ENCODE results near the gene ZNF462.

ZNF462 gene

DNA sequence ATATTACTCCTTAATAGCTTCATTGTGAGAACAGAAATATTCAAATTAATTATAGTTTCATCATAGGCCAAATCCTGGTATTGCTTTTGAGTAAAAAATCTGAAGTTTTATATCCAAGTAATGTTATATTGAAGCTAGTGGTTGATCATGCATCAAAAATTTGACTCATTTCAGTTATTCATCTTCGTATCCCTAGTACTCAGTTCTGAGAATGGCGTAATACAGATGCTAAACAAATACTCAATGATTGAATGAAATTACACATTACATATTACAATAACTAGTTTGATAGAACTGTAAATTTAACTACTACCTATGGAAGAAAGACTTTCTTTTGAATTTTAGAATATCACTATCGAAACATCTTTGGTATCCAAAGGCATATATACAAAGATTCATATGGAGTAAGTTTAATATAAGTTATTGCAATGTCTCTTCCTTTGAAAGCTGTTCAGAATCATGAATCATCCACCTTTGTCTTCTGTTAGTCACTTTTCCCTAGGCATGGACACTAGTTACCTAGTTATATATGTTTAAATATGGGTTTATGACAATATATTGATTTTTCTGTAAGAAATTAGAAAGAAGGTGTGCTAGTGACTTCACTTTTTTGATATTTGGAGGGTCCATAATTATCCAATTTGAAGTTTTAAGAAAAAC lies 5.0 kb upstream of the ZNF462 start:
- ATAC-seq (ENCODE audit: low read depth) (peak; percentile 40), DNase-seq (ENCODE audit: low spot score) (no peak)
- TF ChIP-seq, protein P1, sequence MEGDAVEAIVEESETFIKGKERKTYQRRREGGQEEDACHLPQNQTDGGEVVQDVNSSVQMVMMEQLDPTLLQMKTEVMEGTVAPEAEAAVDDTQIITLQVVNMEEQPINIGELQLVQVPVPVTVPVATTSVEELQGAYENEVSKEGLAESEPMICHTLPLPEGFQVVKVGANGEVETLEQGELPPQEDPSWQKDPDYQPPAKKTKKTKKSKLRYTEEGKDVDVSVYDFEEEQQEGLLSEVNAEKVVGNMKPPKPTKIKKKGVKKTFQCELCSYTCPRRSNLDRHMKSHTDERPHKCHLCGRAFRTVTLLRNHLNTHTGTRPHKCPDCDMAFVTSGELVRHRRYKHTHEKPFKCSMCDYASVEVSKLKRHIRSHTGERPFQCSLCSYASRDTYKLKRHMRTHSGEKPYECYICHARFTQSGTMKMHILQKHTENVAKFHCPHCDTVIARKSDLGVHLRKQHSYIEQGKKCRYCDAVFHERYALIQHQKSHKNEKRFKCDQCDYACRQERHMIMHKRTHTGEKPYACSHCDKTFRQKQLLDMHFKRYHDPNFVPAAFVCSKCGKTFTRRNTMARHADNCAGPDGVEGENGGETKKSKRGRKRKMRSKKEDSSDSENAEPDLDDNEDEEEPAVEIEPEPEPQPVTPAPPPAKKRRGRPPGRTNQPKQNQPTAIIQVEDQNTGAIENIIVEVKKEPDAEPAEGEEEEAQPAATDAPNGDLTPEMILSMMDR (IDR thresholded peaks at IDR 0.05; ENCODE audit: poor library complexity, severe bottlenecking): no peak
- H3K27me3 ChIP-seq (ENCODE audit: insufficient read depth, poor library complexity, severe bottlenecking): no peaks in the 10 kb centered on the region
- no peak overlapping the region for H3K4me3 ChIP-seq (ENCODE audit: severe bottlenecking)
- H3K9me3 ChIP-seq (ENCODE audit: severe bottlenecking): no peaks in the 10 kb centered on the region
- no peaks in the 10 kb centered on the region for H3K36me3 ChIP-seq (ENCODE audit: low read depth)
- H3K4me1 ChIP-seq (ENCODE audit: insufficient read depth, poor library complexity, severe bottlenecking): peaks cover 25% of the 10 kb centered on the region
- H3K27ac ChIP-seq (ENCODE audit: poor library complexity, severe bottlenecking): peak overlapping the region; percentile 86

GRCh38 chr9:106859957-106860720 lies 2.8 kb upstream of the ZNF462 start:
- Histone ChIP-seq H3K9me3 (ENCODE audit: severe bottlenecking) (no peaks in the 10 kb centered on the region), H3K36me3 (ENCODE audit: low read depth) (no peaks in the 10 kb centered on the region), H3K27me3 (ENCODE audit: insufficient read depth, poor library complexity, severe bottlenecking) (no peaks in the 10 kb centered on the region), H3K4me1 (ENCODE audit: insufficient read depth, poor library complexity, severe bottlenecking) (peaks cover 25% of the 10 kb centered on the region), H3K4me3 (ENCODE audit: severe bottlenecking) (peak overlapping the region; percentile 64), H3K27ac (ENCODE audit: poor library complexity, severe bottlenecking) (peak overlapping the region; percentile 86)
- peak; percentile 83 for DNase-seq (ENCODE audit: low spot score)
- TF ChIP-seq, protein P1 (IDR thresholded peaks at IDR 0.05; ENCODE audit: poor library complexity, severe bottlenecking): no peak
- peak; percentile 40 for ATAC-seq (ENCODE audit: low read depth)

- peaks cover 34% of the 10 kb centered on the region for H3K4me1 ChIP-seq (ENCODE audit: insufficient read depth, poor library complexity, severe bottlenecking)
- H3K36me3 ChIP-seq (ENCODE audit: low read depth): no peaks in the 10 kb centered on the region
- no peaks in the 10 kb centered on the region for H3K27me3 ChIP-seq (ENCODE audit: insufficient read depth, poor library complexity, severe bottlenecking)
- DNase-seq (ENCODE audit: low spot score) (no peak), ATAC-seq (ENCODE audit: low read depth) (peak; percentile 17)
- peak overlapping the region; percentile 86 for H3K27ac ChIP-seq (ENCODE audit: poor library complexity, severe bottlenecking)
- H3K9me3 ChIP-seq (ENCODE audit: severe bottlenecking): no peaks in the 10 kb centered on the region
- H3K4me3 ChIP-seq (ENCODE audit: severe bottlenecking): peak overlapping the region; percentile 64
- TF ChIP-seq, protein P1 (IDR thresholded peaks at IDR 0.05; ENCODE audit: poor library complexity, severe bottlenecking): no peak
Measured at GRCh38 chr9:106860721-106861639, 2.0 kb upstream of the ZNF462 start.

- Histone ChIP-seq H3K4me1 (ENCODE audit: insufficient read depth, poor library complexity, severe bottlenecking) (peaks cover 41% of the 10 kb centered on the region), H3K27me3 (ENCODE audit: insufficient read depth, poor library complexity, severe bottlenecking) (no peaks in the 10 kb centered on the region), H3K4me3 (ENCODE audit: severe bottlenecking) (peak overlapping the region; percentile 64), H3K9me3 (ENCODE audit: severe bottlenecking) (no peaks in the 10 kb centered on the region), H3K36me3 (ENCODE audit: low read depth) (no peaks in the 10 kb centered on the region), H3K27ac (ENCODE audit: poor library complexity, severe bottlenecking) (peak overlapping the region; percentile 86)
- no peak for ATAC-seq (ENCODE audit: low read depth)
- DNase-seq (ENCODE audit: low spot score): no peak
- TF ChIP-seq, protein P1 (IDR thresholded peaks at IDR 0.05; ENCODE audit: poor library complexity, severe bottlenecking): no peak
Measured at GRCh38 chr9:106861640-106862109, 1.3 kb upstream of the ZNF462 start.
